Measurements from ENCODE around the gene CTSH. TPM values are rescaled to one million over a fixed set of nuclear protein-coding genes. Genes with fewer than 3 reads are reported as not detected.

CTSH gene
- total and polyA plus RNA-seq, 2 of the 13 experiments (the other 11 are each of a cell fraction or from before 2014, with no cell fraction given) = 265 to 653 TPM

- TF ChIP-seq AHDC1 (CRISPR knock-in tag; IDR thresholded peaks at IDR 0.05; ENCODE audit: borderline replicate concordance) (peak; percentile 92), CBX2 (IDR thresholded peaks at IDR 0.05; ENCODE audit: low read depth, low read length) (no peak), CBX2 (CRISPR knock-in tag; IDR thresholded peaks at IDR 0.05; ENCODE audit: low read depth) (peak; percentile 92; the same call in 1 of the 2 replicates), MZF1 (CRISPR knock-in tag; IDR thresholded peaks at IDR 0.05; ENCODE audit: borderline replicate concordance) (no peak), REST (IDR thresholded peaks at IDR 0.05; ENCODE audit: borderline replicate concordance in 1 of 2, low read depth in 1 of 2, low read length in 2 of 2) (peak in 1 of 2 experiments; percentile 76; a peak in 2 of 4 replicates), ZNF747 (CRISPR knock-in tag; IDR thresholded peaks at IDR 0.05; ENCODE audit: borderline replicate concordance) (peak; percentile 61; the same call in 1 of the 2 replicates), ARID3A (IDR thresholded peaks at IDR 0.05; ENCODE audit: low read depth, low read length) (peak; percentile 40; the same call in 1 of the 2 replicates), ZNF713 (CRISPR knock-in tag; IDR thresholded peaks at IDR 0.05) (no peak), ZNF724P (CRISPR knock-in tag; IDR thresholded peaks at IDR 0.05; ENCODE audit: borderline replicate concordance) (peak; percentile 74; the same call in 1 of the 2 replicates), ATF2 (CRISPR knock-in tag; IDR thresholded peaks at IDR 0.05) (0 out of 2 replicates have a peak, but pooled peaks have one; percentile 74), ZMYM2 (CRISPR knock-in tag; IDR thresholded peaks at IDR 0.05) (peak; percentile 82), GMEB2 (CRISPR knock-in tag; IDR thresholded peaks at IDR 0.05; ENCODE audit: low read depth) (no peak), ZNF101 (CRISPR knock-in tag; IDR thresholded peaks at IDR 0.05; ENCODE audit: borderline replicate concordance, low read depth) (no peak), GLI4 (CRISPR knock-in tag; IDR thresholded peaks at IDR 0.05; ENCODE audit: borderline replicate concordance) (no peak)
These were observed 49.2 kb upstream of the CTSH start (continued) for GRCh38 chr15:78993931-78994530.
